ENCODE measurements around the gene ADGRA1.

DNA sequence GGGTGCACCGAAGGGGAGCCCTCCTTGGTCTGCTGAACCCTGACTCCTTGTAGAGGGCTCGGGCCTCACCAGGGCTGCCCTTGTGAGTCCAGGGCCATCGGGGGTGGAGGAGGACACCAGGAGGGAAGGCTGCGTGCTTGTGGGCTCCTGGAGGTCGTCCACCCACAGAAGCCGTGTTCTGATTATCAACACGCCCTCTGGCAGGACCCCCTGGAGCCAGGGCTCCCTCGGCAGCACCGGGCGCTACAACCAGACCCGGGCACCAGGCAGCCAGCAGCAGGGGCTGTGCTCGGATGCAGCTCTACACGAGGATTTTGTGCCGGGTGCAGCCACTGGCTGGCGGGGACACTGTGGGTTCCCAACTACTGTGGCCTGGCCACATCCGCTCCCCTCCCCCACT is 6.1 kb upstream of the ADGRA1 start:
- TF ChIP-seq, protein P1, sequence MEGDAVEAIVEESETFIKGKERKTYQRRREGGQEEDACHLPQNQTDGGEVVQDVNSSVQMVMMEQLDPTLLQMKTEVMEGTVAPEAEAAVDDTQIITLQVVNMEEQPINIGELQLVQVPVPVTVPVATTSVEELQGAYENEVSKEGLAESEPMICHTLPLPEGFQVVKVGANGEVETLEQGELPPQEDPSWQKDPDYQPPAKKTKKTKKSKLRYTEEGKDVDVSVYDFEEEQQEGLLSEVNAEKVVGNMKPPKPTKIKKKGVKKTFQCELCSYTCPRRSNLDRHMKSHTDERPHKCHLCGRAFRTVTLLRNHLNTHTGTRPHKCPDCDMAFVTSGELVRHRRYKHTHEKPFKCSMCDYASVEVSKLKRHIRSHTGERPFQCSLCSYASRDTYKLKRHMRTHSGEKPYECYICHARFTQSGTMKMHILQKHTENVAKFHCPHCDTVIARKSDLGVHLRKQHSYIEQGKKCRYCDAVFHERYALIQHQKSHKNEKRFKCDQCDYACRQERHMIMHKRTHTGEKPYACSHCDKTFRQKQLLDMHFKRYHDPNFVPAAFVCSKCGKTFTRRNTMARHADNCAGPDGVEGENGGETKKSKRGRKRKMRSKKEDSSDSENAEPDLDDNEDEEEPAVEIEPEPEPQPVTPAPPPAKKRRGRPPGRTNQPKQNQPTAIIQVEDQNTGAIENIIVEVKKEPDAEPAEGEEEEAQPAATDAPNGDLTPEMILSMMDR (conservative IDR thresholded peaks at IDR 0.05; ENCODE audit: low read depth, low read length), result no peak
- TF ChIP-seq EZH2 (IDR thresholded peaks at IDR 0.05; ENCODE audit: low read length, unreplicated experiment) (no peak), EZH2phosphoT487 (IDR thresholded peaks at IDR 0.05; ENCODE audit: borderline replicate concordance, low read length) (no peak)

All from PC-3 (cell line).